Cerebellar cortex (tissue), 1 donor: ENCODE measurements around the gene BHLHE23.

ENCODE experiments used
- DNase-seq: peaks from one replicate; pipeline ENCODE4 v3.0.0-alpha.2; 2015; ENCODE audit warnings: low spot score

Gene BHLHE23

DNA sequence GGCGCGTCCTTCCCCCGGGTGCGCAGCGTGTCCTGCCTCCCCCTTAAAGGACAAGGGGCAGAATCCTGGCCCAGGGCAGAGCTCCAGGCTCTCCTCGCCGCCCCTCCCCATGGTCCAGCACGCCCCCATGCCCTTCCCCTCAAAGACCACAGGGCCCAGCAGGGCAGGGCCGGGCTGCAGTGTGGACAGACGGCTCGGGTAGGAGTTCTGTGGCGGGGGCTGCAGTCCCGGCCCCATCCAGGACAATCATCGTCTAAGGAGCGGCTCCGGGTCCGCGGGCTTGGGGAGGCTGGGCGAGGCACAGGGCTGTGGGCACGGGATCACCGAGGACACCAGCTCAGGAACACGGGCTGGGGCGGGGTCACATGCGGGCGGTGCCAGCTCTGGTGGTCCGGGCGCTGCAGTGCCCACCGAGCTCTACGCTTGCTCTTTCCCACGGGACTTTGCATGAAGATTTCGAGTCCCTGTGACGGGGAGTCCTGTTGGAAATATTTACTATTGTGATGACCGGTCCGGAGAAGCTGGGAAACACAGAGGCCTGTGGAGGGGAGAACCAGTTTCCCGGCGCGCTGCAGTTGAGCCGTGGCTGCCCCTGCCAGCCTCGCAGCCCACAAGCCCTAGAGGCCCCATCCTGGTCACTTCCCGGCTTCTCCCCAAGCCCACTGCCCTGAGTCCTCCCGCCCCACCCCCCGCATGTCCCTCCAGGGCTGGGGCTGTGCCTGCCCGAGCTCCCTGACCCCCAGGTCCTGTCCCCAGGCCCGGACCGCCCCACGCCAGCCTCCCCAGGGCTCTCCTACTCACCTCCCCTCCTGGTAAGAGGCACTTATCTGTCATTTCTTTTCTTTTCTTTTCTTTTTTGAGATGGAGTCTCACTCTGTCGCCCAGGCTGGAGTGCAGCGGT lies 33.7 kb downstream of the BHLHE23 start:
- no peak for DNase-seq

DNA sequence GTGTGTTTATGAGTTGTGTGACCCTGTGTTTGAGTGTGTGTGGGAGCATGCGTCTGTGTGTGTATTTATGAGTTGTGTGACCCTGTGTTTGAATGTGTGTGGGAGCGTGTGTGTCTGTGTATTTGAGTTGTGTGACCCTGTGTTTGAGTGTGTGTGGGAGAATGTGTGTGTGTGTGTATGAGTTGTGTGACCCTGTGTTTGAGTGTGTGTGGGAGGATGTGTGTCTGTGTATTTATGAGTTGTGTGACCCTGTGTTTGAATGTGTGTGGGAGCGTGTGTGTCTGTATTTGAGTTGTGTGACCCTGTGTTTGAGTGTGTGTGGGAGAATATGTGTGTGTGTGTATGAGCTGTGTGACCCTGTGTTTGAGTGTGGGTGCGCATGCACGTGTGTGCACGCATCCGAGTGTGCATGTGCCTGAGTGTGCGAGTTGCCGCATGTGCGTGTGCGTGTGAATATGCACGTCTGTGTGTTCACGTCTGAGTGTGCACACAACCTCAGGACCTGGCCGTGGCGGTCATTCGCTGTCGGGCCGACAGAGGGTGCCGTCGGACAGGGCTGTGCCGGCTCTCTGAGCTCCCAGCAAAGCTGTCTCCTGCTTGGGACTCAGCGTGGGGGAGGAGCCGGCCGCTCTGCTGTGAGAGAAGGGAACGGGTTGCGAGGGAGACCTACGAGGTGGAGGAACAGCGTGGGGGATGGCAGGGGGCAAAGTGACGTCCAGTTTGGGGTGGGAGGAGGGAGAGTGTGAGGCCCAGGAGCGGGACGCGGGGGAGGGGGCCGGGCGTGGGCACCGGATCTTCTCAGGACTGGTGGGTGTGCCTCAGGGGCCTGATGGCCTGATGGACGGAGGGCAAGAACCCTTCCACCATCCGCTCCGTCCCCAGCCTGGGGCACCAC lies 34.6 kb downstream of the BHLHE23 start:
- DNase-seq, result peak; percentile 78

DNA sequence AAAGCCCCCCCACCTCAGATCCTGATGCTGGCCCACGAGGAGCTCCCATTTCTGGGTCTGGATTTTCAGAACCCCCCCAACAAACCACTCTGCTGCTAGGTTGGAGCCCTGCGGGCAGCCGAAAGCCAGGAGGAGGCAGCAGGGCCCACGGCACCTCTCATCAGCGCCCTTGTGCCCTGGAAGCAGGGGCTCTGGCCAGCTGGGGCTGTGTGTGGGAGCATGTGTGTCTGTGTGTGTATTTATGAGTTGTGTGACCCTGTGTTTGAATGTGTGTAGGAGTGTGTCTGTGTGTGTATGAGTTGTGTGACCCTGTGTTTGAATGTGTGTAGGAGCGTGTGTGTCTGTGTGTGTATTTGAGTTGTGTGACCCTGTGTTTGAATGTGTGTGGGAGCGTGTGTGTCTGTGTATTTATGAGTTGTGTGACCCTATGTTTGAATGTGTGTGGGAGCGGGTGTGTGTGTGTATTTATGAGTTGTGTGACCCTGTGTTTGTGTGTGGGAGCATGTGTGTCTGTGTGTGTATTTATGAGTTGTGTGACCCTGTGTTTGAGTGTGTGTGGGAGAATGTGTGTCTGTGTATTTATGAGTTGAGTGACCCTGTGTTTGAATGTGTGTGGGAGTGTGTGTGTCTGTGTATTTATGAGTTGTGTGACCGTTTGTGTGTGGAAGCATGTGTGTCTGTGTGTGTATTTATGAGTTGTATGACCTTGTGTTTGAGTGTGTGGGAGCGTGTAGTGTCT lies 35.4 kb downstream of the BHLHE23 start:
- DNase-seq, result no peak

DNA sequence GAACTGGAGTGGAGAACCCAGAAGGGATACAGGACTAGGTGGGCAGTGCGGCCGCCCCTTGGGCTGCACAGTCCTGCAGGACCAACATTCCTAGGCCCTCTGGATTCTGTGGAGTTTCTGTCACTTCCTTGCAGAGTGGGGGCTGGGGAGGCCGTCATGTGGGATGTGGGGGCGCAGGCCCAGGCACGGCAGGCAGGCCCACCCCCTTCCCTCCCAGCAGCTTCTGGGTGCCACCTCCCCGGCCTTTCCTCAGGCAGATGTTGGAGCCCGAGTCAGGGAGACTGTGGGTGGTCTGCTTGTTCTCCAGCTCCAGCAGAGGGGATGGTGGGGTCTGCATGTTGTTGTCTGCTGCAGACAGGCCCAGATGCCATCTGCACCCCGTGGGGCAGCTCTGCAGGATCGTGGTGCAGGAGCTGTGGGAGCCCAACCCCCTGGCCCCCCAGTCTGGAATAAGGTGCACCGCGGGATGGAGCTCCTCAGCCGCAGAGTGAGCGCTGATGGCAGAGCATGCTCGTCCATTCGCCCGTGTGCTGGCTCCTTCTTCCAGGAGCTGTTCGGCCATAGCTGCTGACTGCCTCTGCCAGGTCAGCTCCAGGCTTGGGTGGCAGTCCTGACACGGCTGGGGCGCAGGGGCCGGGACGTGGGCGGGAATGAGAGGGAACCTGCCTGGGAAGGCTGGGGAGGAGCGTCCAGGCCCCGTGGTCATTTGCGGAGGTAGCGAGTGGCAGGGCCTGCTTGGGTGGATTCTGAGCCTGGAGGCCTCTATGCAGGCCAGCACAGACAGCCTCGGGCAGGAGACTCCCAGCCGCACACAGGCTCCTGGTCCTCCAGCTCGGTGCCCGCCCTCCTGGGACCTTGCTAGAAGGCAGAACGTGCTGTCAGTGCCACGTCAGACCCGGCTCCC lies 36.2 kb downstream of the BHLHE23 start:
- DNase-seq, result no peak

DNA sequence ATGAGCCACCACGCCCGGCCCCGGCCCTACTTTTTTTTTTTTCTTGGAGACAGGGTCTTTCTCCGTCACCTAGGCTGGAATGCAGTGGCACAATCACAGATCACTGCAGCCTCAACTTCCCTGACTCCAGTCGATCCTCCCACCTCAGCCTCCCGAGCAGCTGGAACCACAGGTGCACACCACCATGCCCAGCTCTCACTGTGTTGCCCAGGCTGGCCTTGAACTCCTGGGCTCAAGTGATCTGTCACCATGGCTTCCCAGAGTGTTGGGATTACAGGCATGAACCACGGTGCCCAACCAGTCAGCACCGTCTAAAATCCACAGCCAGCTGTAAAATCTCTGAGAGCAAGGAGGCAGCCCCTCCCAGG lies 36.8 kb downstream of the BHLHE23 start:
- no peak for DNase-seq

DNA sequence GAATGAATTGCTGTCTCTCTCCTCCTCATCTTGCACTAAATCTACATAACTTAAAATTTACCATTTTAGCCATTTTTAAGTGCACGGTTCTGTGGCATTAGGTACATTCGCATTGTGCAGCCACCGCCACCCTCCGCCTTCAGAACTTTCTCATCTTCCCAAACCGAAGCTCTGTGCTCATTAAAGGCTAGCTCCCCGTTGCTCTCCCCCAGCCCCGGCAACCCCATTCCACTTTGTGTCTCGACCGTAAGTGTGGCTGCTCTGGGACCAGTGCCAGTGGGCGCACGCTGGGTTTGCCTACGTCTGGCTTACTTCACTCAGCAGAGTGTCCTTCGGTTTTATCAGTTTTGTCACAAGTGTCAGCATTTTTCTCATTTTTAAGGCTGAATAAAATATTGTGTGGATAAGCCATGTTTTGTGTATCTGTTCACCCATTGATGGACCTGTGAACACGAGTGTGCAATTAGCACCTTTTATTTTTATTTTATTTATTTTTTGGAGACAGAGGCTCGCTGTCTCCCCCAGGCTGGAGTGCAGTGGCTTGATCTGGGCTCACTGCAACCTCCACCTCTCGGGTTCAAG lies 37.5 kb downstream of the BHLHE23 start:
- DNase-seq, result no peak

DNA sequence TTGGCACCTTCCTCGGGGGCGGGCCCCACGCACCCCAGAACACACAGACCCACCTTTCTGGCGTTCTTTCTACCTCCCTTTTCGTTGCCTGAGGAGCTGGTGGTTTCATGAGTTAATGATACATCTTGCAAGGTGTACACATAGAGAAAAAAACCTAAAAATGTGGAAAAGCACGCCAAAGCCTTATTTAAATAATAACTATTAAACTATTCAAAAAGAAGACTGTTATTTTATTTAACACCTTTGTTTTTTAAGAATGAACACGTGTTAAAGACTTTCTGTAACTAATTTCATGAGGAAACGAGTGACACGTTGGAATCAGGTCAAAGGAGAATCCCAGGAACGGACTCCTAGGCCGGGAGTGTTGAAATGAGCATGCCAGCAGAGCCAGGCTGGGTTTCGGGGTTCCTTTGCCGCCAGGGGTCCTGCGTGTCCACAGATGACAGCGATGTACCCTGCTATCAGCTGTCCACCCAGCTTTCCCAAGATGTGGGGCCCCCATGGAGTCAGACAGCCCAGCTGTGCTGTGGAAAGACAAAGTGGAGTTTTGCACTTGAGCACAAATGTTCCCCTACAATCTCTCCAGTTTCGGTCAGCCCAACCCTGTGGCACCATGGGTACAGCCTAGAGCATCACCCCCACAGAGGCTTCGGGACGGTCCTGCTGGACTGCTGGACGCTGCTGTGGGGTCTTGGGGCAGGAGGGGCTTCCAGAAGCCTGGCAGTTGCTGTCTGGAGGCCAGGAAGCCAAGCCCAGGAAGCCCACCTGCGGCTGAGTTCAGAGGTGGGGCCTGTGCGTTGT lies 38.2 kb downstream of the BHLHE23 start:
- no peak for DNase-seq

DNA sequence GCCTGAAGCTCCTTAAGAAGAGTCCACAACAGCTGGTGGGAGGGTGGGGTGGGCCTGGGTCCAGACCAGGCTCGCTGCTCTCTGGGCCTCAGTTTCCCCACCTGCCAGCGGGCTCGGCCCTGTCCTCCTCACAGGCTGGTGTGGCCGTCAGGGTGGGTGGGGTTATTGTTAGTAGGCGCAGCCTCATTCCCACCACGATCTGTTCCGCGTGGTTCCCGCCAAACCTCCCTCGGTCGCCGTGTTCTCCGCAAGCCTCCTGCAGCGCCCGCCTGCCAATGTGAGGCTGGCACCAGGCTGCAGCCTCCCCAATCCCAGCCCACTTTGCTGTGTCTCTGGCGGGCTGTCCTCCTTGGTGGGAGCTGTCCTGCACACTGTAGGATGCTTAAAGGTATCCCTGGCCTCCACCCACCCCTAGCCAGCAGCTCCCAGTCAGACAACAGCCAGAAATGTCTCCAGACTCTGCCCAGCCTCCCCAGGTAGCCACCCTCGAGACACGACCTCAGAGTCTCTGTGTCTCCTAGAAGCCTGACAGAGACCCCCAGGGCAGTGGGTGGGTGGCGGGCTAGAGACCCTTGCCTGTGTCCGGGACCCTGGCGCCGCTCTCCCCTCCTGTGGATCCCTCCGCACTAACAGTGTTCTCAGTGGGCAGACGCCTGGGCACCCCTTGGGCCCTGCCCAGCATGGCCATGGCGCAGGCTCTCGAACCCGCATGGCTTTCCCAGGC lies 39.0 kb downstream of the BHLHE23 start:
- no peak for DNase-seq

DNA sequence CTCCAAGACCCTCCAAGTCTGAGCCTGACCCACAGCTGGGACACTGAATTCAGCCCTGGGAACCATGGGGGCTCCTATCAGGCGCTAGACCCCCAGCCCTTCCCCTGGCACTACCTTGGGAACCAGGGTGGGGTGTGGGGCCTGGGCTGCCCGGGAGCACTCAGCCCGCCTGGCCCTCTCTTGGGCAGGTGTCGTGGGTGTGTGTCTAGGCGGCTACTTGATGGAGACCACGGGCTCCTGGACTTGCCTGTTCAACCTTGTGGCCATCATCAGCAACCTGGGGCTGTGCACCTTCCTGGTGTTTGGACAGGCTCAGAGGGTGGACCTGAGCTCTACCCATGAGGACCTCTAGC lies 39.6 kb downstream of the BHLHE23 start:
- no peak for DNase-seq

DNA sequence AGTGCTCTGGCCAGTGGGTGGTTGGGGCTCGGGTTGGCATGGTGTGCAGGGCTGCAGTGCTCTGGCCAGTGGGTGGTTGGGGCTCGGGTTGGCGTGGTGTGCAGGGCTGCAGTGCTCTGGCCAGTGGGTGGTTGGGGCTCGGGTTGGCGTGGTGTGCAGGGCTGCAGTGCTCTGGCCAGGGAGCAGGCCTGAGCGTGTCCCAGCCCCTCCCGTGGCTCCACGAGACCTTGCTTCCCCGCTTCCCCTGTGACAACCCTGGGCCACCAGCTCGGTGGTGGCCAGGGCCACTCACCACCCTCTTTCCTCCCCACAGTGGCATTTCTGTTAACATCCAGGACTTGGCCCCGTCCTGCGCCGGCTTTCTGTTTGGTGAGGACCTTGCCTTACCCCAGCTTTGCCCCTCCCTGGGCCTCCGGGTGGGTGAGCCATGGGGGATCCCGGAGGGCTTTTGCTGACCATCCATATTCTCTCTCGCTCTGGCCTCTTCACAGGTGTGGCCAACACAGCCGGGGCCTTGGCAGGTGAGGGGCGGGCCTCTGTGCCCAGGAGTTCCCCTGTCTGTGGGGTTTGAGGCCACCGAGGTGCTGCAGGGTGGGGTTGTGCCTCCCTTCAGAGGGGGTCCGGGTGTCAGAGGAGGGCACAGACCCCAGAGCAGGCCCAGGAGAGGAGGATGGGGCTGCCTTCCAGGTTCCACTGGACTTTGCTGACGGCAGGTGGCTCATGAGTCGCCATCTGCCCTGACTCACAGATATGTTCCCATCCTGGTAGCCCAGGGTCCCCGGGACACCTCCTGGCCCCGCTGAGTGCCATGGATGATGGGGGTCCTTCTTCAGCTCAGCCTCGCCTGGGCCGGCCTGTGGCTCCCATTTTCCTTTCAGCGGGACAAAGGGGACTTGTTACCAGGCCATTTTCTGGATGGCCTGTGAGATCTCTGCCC lies 40.3 kb downstream of the BHLHE23 start:
- DNase-seq, result no peak

DNA sequence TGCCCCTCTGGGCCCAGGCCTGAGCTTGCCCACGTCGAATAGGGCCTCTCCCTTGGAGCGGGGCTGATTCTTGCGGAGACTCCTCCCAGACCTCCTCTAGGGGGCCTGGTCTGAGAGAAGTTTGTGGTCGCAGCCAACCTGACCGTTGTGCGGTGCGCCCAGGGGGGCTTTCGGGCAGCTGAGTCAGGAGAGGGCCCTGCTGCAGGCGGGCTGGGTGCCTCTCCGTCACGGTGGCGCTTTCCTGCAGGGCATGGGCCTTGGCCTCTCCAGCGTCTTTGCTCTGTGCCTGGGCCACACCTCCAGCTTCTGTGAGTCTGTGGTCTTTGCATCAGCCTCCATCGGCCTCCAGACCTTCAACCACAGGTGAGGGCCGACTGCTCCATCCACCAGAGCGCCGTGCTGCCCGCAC lies 41.4 kb downstream of the BHLHE23 start:
- DNase-seq, result no peak

DNA sequence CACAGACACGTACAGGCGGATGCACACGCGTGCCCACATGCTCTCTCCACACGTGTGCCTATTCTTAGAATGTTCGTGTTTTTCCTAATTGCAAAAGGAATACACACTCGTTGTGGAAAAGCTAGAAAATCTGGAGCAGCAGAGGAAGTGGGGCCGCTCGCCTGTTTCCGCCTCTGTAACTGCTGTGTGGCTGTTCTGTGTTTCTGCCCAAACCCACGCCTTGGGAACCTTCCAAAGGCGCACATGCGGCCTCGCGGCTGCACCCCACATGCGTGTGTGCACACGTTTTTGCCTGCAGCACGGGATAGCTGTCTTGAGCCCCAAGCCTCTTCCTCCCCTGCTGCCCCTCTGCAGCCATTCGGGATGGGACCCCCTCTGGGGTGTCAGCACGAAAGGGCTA lies 42.1 kb downstream of the BHLHE23 start:
- no peak for DNase-seq

DNA sequence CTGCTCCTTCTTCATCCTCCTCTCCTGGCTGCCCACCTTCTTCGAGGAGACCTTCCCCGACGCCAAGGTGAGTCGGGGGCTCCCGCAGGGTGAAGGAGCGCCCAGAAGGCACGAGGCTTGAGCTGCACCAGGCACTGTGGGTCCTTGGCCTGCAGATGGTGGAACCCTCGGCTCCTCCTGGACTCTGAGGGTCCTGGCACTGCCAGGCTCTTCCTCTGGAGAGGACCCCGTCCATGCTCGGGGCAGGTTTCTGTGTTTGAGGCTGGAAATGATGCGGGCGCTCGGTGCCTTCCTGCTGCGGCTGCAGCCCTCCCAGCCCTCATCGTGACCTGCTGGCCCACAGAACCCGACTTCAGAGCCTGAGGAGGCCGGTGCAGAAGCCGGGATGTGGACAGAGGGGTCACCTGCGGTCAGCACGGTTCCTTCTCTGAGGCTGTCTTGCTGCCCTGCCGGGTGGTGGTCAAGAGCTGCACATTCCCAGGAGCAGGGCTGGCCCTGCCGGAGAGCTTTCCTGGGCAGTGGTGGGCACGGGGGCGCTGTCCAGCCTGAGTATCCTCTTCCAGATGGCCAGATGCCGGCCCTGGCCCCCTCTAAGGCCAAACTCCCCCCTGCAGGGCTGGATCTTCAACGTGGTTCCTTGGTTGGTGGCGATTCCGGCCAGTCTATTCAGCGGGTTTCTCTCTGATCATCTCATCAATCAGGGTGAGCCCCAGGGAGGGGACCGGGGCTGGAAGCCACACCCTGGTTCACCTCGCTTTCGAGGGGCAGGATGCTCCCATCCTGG lies 43.0 kb downstream of the BHLHE23 start:
- no peak for DNase-seq

DNA sequence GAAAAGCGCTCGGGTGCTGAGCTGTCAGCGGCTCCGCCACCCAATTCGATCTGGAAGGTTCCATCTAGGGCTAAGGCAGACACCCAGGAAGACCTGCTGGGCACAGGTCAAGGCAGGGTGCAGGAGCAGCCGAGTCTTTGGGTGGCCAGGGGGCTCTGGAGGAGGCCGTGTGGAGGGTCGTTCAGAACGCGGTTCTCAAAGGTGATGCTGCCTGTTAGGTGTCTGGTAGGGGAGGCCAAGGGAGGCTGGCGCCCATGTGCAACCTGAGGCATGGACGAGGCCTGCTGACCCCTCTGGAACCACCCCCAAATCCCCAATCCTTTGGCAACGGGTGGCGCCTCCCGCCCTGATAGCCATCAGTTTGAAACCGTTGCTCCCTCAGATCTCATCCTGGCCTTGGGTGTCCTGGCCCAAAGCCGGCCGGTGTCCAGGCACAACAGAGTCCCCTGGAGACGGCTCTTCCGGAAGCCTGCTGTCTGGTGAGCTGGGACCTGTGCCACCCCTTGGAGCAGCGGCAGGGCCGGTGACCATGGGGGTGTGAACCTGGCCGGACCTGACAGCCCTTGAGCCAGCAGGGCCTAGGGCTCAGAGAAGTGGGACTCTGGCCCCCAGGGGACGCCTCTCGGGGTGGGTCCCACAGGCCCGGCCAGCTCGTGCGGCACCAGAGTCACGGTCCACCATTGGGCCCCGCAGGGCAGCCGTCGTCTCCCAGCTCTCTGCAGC lies 43.7 kb downstream of the BHLHE23 start:
- no peak for DNase-seq

DNA sequence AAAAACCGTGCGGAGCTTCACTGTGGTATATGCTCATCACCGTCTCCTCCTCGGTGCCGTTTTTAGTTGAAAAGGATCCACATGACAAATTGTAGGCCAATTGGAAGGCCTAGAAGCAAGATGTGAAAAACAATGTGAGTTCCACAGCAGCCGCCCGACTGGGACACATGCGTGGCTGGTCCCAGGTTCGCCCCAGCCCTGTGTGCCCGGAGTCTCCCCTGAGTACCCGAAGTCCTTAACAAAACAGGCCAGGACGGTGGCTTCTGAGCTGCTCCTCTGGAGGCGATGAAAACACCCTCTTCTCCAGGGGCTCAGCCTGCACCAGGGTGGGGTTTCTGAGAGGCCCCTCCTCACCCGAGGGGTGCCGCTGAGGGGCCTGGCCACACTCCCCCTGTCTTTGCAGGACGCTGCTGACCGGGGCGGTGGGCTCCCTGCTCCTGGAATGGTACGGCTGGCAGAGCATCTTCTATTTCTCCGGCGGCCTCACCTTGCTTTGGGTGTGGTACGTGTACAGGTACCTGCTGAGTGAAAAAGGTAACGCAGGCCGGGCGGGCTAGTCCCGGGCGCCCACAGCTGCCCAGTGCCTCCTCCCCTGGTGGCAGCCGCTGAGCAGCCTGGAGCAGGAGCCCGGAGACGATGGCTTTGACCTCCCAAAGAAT lies 44.4 kb downstream of the BHLHE23 start:
- no peak for DNase-seq

DNA sequence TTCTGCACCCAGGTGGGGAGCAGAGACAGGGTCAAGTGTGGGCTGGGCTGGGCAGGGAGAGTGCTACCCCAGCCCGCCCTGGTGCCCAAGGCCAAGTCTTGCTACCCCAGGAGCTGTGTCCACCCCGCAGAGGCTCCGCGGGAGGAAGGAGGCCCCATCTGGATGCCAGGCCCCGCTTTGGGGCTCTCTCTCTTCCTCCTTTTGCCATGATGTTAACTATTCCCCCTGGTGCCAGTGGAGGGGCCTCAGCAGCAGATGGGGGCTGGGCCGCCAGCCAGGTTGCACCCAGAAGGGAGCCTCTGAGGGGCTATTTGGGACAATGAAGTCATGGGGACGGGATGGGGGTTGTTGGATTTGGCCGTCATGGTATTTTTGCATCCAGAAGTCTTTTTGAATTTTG lies 45.0 kb downstream of the BHLHE23 start:
- DNase-seq, result no peak
